ENCODE data around the gene DNAAF5. TPM values are rescaled to one million over a fixed set of nuclear protein-coding genes. Genes with fewer than 3 reads are reported as not detected.

The DNAAF5 gene
- total and polyA plus RNA-seq, 8 donors = 6.7 to 210 (median 22.4) TPM

GRCh38 chr7:826230-826917, 99.9 kb downstream of the DNAAF5 start:
- H3K9me3 ChIP-seq = no peaks in the 10 kb centered on the region
- H3K4me3 ChIP-seq = no peak overlapping the region
- peak overlapping the region; percentile 26 to 93 (median 57) for H3K27ac ChIP-seq
- intact Hi-C loops (cut with DNase I; ENCODE audit: low total_unique reads) = no loop called here
- H3K36me3 ChIP-seq = peaks cover 0 to 13% (median 5%) of the 10 kb centered on the region in 4 donors
- no peak for TF ChIP-seq EP300 (IDR thresholded peaks at IDR 0.05)
- no peak for TF ChIP-seq POLR2A (IDR thresholded peaks at IDR 0.05)
- no peak for TF ChIP-seq POLR2AphosphoS5 (IDR thresholded peaks at IDR 0.05)
- TF ChIP-seq CTCF (IDR thresholded peaks at IDR 0.05) = no peak
- H3K4me1 ChIP-seq = peaks cover 48 to 92% (median 67%) of the 10 kb centered on the region in 4 donors
- no peak for DNase-seq
- no peaks in the 10 kb centered on the region for H3K27me3 ChIP-seq
- 69 to 79% (median 74%) methylated on average over 25 to 29 of the region's 29 CpGs for WGBS, 5 donors

GRCh38 chr7:828793-829561, 102.5 kb downstream of the DNAAF5 start:
- H3K4me3 ChIP-seq = no peak overlapping the region
- 87 to 92% (median 91%) methylated on average over 14 of the region's 14 CpGs for WGBS, 5 donors
- TF ChIP-seq EP300 (IDR thresholded peaks at IDR 0.05) (no peak), POLR2A (IDR thresholded peaks at IDR 0.05) (no peak)
- peaks cover 60 to 92% (median 73%) of the 10 kb centered on the region in 4 donors for H3K4me1 ChIP-seq
- H3K27ac ChIP-seq = peak overlapping the region in 2 of 5 donors; percentile 93 to 94
- H3K36me3 ChIP-seq = peaks cover 0 to 11% (median 0%) of the 10 kb centered on the region in 4 donors
- no peaks in the 10 kb centered on the region for H3K27me3 ChIP-seq
- no peaks in the 10 kb centered on the region for H3K9me3 ChIP-seq
- no peak for DNase-seq
- intact Hi-C loops (cut with DNase I; ENCODE audit: low total_unique reads) = no loop called here

- intact Hi-C loops (cut with DNase I; ENCODE audit: low total_unique reads) = no loop called here
- Histone ChIP-seq H3K9me3 (no peaks in the 10 kb centered on the region), H3K4me1 (peaks cover 59 to 92% (median 74%) of the 10 kb centered on the region in 4 donors), H3K4me3 (no peak overlapping the region), H3K27ac (peak overlapping the region; percentile 69 to 94 (median 88)), H3K36me3 (peaks cover 0 to 17% (median 2%) of the 10 kb centered on the region in 4 donors), H3K27me3 (no peaks in the 10 kb centered on the region)
- 48 to 75% (median 64%) methylated on average over 12 of the region's 12 CpGs for WGBS, 5 donors
- DNase-seq = no peak
- TF ChIP-seq POLR2AphosphoS5 (IDR thresholded peaks at IDR 0.05) = no peak
- no peak for TF ChIP-seq CTCF (IDR thresholded peaks at IDR 0.05)
Observed at GRCh38 chr7:830069-830468, 103.6 kb downstream of the DNAAF5 start.

- Histone ChIP-seq H3K9me3 (no peaks in the 10 kb centered on the region), H3K4me3 (peak overlapping the region; percentile 3 to 22 (median 16)), H3K27ac (peak overlapping the region; percentile 85 to 94 (median 89)), H3K27me3 (no peaks in the 10 kb centered on the region), H3K36me3 (peaks cover 0 to 12% (median 7%) of the 10 kb centered on the region in 4 donors), H3K4me1 (peaks cover 62 to 90% (median 83%) of the 10 kb centered on the region in 4 donors)
- intact Hi-C loops (cut with DNase I; ENCODE audit: low total_unique reads) = no loop called here
- peak; percentile 74 to 86 (median 75) for TF ChIP-seq POLR2AphosphoS5 (IDR thresholded peaks at IDR 0.05)
- no peak for TF ChIP-seq EP300 (IDR thresholded peaks at IDR 0.05)
- peak in 1 of 2 donors; percentile 88 for DNase-seq
- WGBS, 5 donors = 11 to 20% (median 13%) methylated on average over 7 of the region's 7 CpGs
Observed at GRCh38 chr7:831596-832166, 105.2 kb downstream of the DNAAF5 start.
